T-helper 1 cell treated with Interleukin-12 subunit alpha and Interleukin-12 subunit beta and Interleukin-4 antibody, amounts not matched to agents 30 μg/mL and 1 μg/mL, for 36 hours (primary cell): ENCODE data around the gene ATP1A3.
A peak's percentile ranks its signal among the peaks of the same experiment; 100 is the strongest.

Experiments used
- H3K27ac Mint-ChIP-seq: one replicate; pipeline ENCODE4 v1.8.0; 2021; ENCODE audit warnings: mild to moderate bottlenecking, mixed read lengths
- H3K27me3 Mint-ChIP-seq: one replicate; pipeline ENCODE4 v1.8.0; 2021; ENCODE audit warnings: low read depth, mixed read lengths
- H3K36me3 Mint-ChIP-seq: one replicate; pipeline ENCODE4 v1.8.0; 2021; ENCODE audit warnings: low read depth, mixed read lengths
- H3K4me1 Mint-ChIP-seq: one replicate; pipeline ENCODE4 v1.8.0; 2021; ENCODE audit warnings: low read depth, mixed read lengths
- H3K4me3 Mint-ChIP-seq: one replicate; pipeline ENCODE4 v1.8.0; 2021; ENCODE audit warnings: mild to moderate bottlenecking, moderate library complexity, mixed read lengths
- H3K9me3 Mint-ChIP-seq: one replicate; pipeline ENCODE4 v1.8.0; 2021; ENCODE audit warnings: mixed read lengths

ATP1A3 gene

DNA sequence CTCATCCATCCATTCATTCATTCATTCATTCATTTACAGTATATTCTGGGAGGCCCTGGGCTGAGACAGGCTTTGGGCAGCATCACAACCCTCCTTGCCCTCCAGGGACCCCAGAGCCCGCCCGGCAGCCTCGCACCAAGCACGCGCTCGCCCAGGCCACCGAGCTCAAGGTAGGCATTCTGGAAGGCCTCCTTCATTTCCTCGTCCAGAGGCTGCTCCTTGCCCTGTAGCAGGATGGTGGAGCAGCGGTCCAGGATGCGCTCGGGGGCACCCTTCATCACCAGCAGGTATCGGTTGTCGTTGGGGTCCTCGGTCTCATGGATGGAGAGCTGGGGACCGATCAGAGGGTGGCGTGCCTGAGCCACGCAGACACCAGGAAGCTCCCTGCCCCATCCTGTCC, 15.6 kb downstream of the ATP1A3 start:
- H3K4me1 Mint-ChIP-seq = no peaks in the 10 kb centered on the region
- no peak overlapping the region for H3K4me3 Mint-ChIP-seq
- no peaks in the 10 kb centered on the region for H3K9me3 Mint-ChIP-seq
- H3K36me3 Mint-ChIP-seq = no peaks in the 10 kb centered on the region
- H3K27ac Mint-ChIP-seq = no peak overlapping the region
- H3K27me3 Mint-ChIP-seq = no peaks in the 10 kb centered on the region

DNA sequence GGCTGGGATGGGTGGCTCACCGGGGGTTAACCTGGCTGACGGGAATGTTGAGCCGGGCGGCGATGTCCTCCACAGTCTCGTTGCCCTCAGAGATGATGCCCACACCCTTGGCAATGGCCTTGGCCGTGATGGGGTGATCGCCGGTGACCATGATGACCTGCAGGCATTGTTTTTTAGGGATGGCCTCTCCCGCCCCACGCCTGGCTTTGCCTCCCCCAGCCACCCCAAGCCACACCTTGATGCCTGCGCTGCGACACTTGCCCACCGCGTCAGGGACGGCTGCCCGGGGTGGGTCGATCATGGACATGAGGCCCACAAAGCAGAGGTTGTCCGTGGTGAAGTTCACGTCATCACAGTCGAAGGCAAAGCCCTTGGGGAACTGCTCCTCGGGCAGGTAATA, 16.1 kb downstream of the ATP1A3 start:
- H3K9me3 Mint-ChIP-seq = no peaks in the 10 kb centered on the region
- no peak overlapping the region for H3K4me3 Mint-ChIP-seq
- no peaks in the 10 kb centered on the region for H3K4me1 Mint-ChIP-seq
- no peak overlapping the region for H3K27ac Mint-ChIP-seq
- no peaks in the 10 kb centered on the region for H3K36me3 Mint-ChIP-seq
- H3K27me3 Mint-ChIP-seq = no peaks in the 10 kb centered on the region

DNA sequence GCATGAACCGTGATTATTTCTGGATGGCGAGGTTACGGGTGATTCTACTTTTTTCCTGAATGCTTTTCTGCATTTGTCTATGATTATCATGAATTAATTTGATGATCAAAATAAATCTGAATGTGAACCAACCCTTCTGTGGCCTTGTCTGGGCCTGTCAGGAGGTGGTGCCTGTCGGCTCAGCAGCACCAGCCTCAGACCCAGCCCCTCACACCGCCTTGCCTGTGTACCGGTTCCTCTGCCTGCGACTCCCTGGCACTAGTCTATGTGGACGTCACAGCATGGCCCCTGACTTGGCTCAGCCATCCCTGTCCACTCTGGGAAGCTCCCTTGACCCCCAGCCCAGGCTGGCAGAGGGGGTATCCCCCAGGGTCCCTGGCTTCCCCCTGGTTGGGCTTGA, 19.4 kb downstream of the ATP1A3 start:
- Mint-ChIP-seq H3K27ac (no peak overlapping the region), H3K36me3 (no peaks in the 10 kb centered on the region), H3K9me3 (no peaks in the 10 kb centered on the region), H3K4me3 (no peak overlapping the region), H3K4me1 (no peaks in the 10 kb centered on the region), H3K27me3 (no peaks in the 10 kb centered on the region)

DNA sequence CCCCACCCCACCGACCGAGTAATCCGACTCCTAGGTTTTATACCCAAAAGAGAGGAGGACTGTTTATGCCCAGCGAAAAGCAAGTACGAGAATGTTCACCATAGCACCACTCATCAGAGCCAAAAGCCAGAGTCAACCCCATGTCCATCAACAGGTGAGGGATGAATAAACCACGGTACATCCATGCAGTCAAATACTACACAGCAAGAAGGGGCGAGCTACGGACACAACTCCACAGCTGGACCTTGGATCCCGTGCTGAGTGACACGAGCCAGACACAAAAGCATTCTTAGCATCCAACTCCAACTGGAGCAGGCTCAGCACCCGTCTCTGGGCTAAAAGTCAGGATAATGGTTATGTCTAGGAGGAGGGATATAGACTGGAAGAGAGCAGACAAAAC, 22.7 kb downstream of the ATP1A3 start:
- no peak overlapping the region for H3K4me3 Mint-ChIP-seq
- no peaks in the 10 kb centered on the region for H3K9me3 Mint-ChIP-seq
- H3K4me1 Mint-ChIP-seq = no peaks in the 10 kb centered on the region
- no peaks in the 10 kb centered on the region for H3K36me3 Mint-ChIP-seq
- H3K27me3 Mint-ChIP-seq = peaks cover under 1% of the 10 kb centered on the region
- H3K27ac Mint-ChIP-seq = no peak overlapping the region

DNA sequence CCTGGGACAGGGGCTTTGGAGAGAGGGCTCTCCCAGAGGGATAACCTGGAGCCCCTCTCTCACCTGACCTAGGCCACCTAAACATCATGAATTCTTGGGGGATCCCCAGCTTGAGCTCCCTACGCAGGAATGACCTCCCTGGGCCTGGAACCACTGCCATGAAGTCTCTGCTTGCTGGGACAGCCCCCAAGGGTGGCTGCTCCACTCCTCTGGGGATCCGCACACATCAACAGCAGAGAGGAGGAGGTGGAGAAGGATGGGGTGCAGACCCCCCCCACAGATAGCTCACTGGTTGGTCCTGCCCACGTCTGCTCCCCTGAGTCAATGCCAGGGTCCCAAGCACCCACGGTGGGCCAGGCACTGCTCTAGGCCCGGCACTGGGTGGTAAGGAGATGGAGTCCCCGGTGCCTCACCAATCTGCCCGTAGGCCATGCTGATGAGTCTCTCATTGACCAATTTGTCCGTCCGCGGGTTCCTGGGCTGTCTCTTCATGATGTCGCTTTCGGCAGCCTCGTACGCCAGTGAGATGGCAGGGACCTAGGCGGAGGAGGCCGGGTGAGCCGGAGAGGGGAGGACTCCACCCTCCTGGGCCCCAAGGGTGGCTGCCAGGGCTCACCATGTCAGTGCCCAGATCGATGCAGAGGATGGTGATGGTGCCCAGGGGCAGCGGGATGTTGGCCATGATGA, 24.1 kb downstream of the ATP1A3 start:
- H3K9me3 Mint-ChIP-seq = no peaks in the 10 kb centered on the region
- H3K4me1 Mint-ChIP-seq = no peaks in the 10 kb centered on the region
- H3K4me3 Mint-ChIP-seq = no peak overlapping the region
- H3K27me3 Mint-ChIP-seq = peaks cover 3% of the 10 kb centered on the region
- no peak overlapping the region for H3K27ac Mint-ChIP-seq
- no peaks in the 10 kb centered on the region for H3K36me3 Mint-ChIP-seq

DNA sequence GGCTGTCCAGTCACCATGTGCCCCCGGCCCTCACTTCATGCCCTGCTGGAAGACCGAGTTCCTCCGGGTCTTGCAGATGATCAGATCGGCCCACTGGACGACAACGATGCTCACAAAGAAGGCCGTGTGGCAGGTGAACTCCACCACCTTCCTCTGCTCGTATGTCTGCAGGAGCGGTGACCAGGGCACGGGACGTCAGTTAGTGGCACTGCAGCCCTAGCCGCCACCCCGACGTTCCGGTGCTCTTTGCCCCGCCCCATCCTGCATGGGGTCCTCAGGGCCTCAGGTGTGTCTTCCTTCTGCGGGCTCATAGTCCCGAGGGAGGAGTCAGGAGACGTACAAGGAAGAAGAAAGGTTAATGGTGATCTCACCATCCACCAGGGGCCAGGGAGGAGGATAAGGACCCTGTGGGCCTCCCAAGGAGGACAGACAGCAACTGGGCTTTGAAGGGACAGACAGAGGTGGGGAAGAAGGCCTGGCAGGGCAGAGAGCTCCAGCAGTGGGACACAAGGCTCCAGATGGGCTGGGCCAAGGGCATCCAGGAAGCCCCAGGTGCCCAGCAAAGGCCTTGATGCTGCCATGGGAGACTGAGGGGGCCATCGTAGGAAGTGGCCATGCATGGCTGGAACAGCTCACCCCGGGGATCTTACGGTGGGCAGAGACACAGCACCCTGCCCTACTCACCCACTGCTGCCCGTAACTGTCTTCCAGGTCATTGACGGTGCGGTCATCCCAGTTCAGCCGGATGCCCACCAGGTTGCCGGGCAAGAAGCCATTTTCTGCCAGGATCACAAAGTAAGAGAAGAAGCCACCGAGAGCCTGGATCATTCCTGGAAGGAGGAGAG, 25.1 kb downstream of the ATP1A3 start:
- Mint-ChIP-seq H3K4me3 (no peak overlapping the region), H3K36me3 (no peaks in the 10 kb centered on the region), H3K4me1 (no peaks in the 10 kb centered on the region), H3K27me3 (peaks cover 3% of the 10 kb centered on the region), H3K27ac (no peak overlapping the region), H3K9me3 (no peaks in the 10 kb centered on the region)

DNA sequence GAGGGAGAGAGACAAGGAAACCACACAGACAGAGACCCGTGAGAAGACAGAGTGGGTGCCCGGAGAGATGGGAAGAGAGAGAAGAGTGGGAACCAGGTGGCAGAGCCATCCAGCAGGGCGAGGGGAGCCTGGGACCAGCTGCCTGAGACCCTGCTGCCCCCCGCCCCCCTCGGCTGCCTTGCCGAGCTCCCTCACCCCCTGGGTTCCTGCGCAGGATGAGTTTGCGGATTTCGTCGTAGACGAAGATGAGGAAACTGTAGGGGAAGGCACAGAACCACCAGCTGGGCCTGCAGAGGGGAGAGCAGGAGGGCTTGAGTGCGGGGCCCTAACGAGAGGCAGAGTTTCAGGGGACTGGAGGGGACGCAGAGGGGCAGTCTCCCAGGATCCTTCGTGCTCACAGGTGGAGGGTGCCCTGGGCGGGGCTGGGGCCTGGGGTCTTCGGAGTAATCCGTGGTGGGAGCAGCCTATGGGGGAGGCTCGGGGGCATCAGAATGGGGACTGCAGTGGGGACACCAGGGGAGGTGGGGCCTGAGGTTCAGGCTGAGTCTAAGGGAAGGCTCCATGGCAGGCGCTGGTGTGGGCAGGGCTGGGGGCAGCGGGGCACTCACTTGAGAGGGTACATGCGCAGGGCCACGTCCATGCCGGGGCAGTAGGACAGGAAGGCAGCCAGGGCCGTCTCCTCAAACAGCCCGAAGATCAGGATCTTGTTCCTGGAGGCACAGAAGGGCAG, 26.8 kb downstream of the ATP1A3 start:
- Mint-ChIP-seq H3K36me3 (no peaks in the 10 kb centered on the region), H3K9me3 (no peaks in the 10 kb centered on the region), H3K4me3 (no peak overlapping the region), H3K27me3 (peaks cover 3% of the 10 kb centered on the region), H3K4me1 (no peaks in the 10 kb centered on the region), H3K27ac (no peak overlapping the region)

DNA sequence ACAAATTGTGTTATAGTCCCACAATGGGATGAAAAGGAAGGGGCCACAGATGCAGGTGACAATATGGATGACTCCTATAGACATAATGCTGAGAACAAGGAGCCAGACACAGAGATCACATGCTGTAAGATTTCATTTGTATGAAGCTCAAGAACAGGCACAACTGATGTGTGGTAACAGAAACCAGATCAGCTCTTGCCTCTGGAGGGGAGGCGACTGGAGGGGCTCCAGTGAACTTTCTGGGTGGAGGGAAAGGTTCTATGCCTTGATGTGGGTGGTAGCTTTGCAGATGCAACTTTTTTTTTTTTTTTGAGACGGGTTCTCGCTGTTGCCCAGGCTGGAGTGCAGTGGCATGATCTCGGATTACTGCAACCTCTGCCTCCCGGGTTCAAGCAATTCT, 28.9 kb downstream of the ATP1A3 start:
- no peak overlapping the region for H3K27ac Mint-ChIP-seq
- H3K27me3 Mint-ChIP-seq = peaks cover 3% of the 10 kb centered on the region
- no peaks in the 10 kb centered on the region for H3K4me1 Mint-ChIP-seq
- no peak overlapping the region for H3K4me3 Mint-ChIP-seq
- no peaks in the 10 kb centered on the region for H3K36me3 Mint-ChIP-seq
- no peaks in the 10 kb centered on the region for H3K9me3 Mint-ChIP-seq

DNA sequence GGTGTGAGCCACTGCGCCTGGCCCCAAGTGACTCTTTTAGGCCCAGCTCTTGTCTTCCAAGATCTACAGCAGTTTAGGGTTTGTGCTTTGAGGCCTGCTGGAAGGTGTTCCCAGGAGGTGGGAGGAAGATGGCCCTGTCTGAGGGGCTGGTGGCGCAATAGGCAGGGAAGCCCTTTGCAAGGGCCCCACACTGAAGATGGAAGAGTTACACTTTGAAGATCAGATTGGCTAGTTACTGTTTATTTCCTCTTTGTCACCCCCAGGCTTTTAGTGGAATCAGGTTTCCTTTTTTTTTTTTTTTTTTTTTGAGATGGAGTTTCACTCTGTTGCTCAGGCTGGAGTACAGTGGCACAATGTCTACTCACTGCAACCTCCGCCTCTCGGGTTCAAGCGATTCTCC, 33.1 kb downstream of the ATP1A3 start:
- no peak overlapping the region for H3K4me3 Mint-ChIP-seq
- H3K36me3 Mint-ChIP-seq = peaks cover 8% of the 10 kb centered on the region
- no peaks in the 10 kb centered on the region for H3K27me3 Mint-ChIP-seq
- H3K9me3 Mint-ChIP-seq = no peaks in the 10 kb centered on the region
- no peak overlapping the region for H3K27ac Mint-ChIP-seq
- H3K4me1 Mint-ChIP-seq = peaks cover 16% of the 10 kb centered on the region

DNA sequence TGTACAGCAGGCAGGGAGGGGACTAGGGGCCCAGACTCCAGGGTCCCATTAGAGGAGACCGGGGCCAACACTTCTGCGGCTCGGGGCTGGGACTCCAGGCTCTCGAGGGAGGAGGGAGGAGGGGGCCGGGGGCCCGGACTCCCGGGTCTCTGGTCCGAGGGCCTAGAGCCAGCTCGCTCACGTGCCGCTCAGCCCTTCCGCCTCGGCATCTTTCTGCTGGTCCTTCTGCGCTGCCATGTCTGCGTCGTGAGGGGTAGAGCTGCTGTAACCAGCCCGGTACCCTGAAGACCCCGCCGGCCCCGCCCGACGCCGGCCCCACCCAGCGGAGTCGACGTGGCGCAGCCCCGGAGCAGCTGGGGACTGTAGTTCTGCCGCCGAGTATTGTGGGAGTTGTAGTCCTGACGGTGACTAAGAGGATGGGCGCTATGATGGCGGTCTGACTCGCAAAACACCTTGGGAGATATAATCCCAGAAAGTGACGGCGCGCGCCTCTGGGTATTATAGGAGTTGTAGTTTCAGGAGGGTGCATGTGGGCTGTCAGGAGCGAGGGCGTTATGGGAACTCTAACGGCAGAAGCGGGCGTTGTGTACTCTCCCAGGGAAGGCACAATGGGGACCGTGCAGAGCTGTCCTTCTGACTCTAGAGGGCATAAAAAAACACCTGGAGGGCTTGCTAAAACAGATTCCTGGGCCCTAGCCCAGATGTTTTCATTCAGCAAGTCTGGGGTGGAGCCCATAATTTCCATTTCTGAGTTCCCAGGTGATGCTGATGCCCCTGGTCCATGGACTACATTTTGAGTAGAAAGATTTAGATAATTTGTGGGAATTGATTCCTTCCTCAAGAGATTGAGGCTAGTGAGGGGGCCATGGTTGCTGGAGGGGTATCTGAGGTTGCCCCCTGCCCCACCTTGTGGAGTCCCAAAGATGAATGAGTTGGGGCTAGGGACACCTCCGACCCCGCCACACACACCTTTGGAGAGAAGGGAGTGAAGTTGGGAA, 34.7 kb downstream of the ATP1A3 start, which contains the start of gene RABAC1:
RABAC1 (minus strand) TSS at position 266 of the 998 bp plus-strand sequence; CDS start at position 237, 29 bp downstream.
- Mint-ChIP-seq H3K36me3 (peaks cover 8% of the 10 kb centered on the region), H3K4me3 (peak within 1 kb of the TSS; percentile 95), H3K4me1 (peaks cover 16% of the 10 kb centered on the region), H3K27ac (peak within 1 kb of the TSS; percentile 90), H3K27me3 (no peaks in the 10 kb centered on the region), H3K9me3 (no peaks in the 10 kb centered on the region)

DNA sequence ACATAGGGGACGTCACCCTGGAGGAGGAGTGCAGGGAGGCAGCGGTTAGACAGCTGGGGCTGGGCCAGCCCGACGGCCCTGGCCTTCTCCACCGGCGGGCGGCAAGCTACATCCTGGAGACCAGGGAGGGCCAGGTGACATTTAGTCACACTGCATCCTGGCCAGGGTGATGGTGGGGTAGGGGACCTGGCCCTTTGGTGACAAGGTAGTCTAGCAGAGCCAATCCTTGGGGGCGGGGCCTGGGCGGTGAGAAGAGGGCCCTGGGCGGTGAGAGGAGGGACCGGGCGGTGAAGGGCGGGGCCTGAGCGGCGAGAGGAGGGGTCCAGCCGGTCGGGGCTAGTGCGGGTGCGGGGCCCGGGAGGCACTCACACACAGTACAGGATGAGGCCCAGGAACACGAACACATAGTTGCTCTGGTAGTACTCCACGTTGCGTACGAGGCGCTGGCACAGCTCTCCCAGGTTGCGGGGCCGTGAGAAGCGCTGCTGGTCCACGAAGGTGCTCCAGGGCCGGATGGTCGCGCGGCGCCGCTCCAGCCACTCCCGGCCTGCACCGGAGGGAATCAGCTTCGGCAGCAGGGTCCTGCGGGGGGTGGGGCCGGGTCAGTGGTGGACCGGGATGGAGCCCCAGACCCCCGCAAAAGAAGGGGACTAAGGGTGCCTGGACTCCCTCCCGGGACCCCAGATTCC, 35.5 kb downstream of the ATP1A3 start:
- peaks cover 8% of the 10 kb centered on the region for H3K36me3 Mint-ChIP-seq
- no peaks in the 10 kb centered on the region for H3K9me3 Mint-ChIP-seq

DNA sequence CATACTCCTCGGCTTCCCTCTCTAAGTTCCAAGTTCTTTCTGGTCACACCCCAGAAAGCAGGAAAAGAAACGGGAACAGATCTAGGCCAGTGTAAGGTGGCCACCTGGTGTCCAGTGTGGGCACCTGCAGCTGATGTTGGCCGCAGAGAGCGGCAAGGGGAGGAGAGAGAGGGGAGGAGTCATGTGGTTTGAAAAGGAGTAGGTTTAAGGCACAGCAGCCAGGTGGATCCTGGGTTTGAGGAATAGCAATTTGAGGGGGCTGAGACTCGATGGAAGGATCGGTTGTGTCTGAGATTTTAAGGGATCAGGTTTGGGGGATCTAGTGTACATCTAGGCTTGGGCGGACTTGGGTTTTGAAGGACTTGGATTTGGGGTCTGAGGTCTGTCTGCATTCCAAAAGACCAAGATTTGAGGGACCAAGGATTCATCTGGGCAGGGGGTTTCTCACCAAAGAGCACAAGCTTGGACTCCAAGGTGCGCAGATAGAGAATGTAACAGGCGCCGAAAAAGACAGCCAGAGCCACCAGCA, 36.1 kb downstream of the ATP1A3 start:
- Mint-ChIP-seq H3K27ac (peak overlapping the region; percentile 80), H3K9me3 (no peaks in the 10 kb centered on the region), H3K27me3 (no peaks in the 10 kb centered on the region), H3K4me1 (peaks cover 16% of the 10 kb centered on the region), H3K36me3 (peaks cover 8% of the 10 kb centered on the region), H3K4me3 (peak overlapping the region; percentile 95)

More for the DNA sequence above, 35.5 kb downstream of the ATP1A3 start:
- peak overlapping the region; percentile 90 for H3K27ac Mint-ChIP-seq
- peaks cover 16% of the 10 kb centered on the region for H3K4me1 Mint-ChIP-seq
- H3K4me3 Mint-ChIP-seq = peak overlapping the region; percentile 95
- no peaks in the 10 kb centered on the region for H3K27me3 Mint-ChIP-seq

DNA sequence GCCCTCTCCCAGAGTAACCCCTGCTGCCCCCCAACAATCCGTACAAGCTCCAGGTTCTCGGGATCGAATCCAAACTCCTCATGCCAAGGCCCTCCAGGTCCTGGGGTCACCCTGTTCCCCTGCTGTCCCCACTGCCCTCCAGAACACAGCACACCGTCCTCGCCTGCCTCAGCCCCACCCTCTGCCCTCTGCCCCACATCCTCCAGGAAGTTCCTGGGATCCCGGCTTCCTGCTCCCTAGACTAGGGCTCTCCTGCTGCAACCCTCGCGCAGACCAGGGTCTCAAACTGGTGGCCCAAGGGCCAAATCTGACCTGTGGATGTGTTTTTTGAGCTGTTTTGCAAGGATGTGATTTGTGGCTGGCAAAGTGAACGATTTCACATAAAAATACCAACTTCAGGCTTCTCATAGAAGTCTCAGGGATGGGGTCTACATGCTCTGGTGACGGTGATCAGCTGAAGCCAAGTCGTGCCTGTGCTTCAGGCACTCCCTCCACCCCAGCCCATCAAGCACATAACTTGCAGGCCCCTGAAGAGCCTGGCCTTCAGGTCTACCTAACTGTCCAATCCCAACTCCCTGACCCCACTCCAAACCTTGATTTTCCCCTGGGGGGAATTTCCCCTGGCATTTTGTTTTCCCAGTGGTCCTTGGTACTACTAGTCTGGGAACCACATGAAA, 36.7 kb downstream of the ATP1A3 start:
- Mint-ChIP-seq H3K36me3 (peaks cover 8% of the 10 kb centered on the region), H3K4me1 (peaks cover 16% of the 10 kb centered on the region), H3K27ac (peak overlapping the region; percentile 80), H3K9me3 (no peaks in the 10 kb centered on the region), H3K4me3 (peak overlapping the region; percentile 95), H3K27me3 (no peaks in the 10 kb centered on the region)
